Naive thymus-derived CD8-positive, alpha-beta T cell (primary cell): ENCODE results near the gene TMEM179. TPM values are rescaled to one million over a fixed set of nuclear protein-coding genes. Genes with fewer than 3 reads are reported as not detected.
A peak's percentile ranks its signal among the peaks of the same experiment; 100 is the strongest.

Source experiments
- ATAC-seq, 2 donors: fragments of 150-1000 bp; cut with Tn5 transposase in 1 of 2; sonication (Bioruptor Pico), chemical (Tn5 transposase) in 1 of 2; 1 replicate in 1 of 2; 2 replicates in 1 of 2; pipeline ENCODE4 v1.10.0; 2021; ENCODE audit warnings: mild to moderate bottlenecking in 2 of 2, moderate library complexity in 2 of 2
- POLR2A ChIA-PET: fragments of 350-600 bp; sonication (Branson Sonifier 250); formaldehyde crosslinking; loops from one replicate; lab custom pipeline; 2021; ENCODE audit warnings: antibody characterized with exemption; lab: Charles Lee
- DNase-seq, 10 donors: peaks; one replicate each; pipeline versions ENCODE4 v3.0.0 to v3.0.0-alpha.2; 2020 to 2022
- H3K27ac Mint-ChIP-seq, 10 donors: one replicate each; pipeline ENCODE4 v1.8.0; 2020 to 2022; ENCODE audit warnings: mild to moderate bottlenecking in 10 of 10, mixed read lengths in 10 of 10, moderate library complexity in 4 of 10, inconsistent platforms in 1 of 10
- H3K27me3 Mint-ChIP-seq, 5 donors: one replicate each; pipeline ENCODE4 v1.8.0; 2021 to 2022; ENCODE audit warnings: mixed read lengths in 5 of 5
- H3K36me3 Mint-ChIP-seq, 3 donors: one replicate each; pipeline ENCODE4 v1.8.0; 2020 to 2022; ENCODE audit warnings: mixed read lengths in 3 of 3, mild to moderate bottlenecking in 2 of 3, inconsistent platforms in 1 of 3
- H3K4me1 Mint-ChIP-seq, 4 donors: one replicate each; pipeline ENCODE4 v1.8.0; 2021 to 2022; ENCODE audit warnings: mixed read lengths in 4 of 4
- H3K4me3 Mint-ChIP-seq, 10 donors: one replicate each; pipeline ENCODE4 v1.8.0; 2020 to 2022; ENCODE audit warnings: mild to moderate bottlenecking in 10 of 10, mixed read lengths in 10 of 10, moderate library complexity in 6 of 10, inconsistent platforms in 1 of 10
- H3K9me3 Mint-ChIP-seq, 9 donors: one replicate each; pipeline ENCODE4 v1.8.0; 2020 to 2022; ENCODE audit warnings: mixed read lengths in 9 of 9, mild to moderate bottlenecking in 3 of 9, inconsistent platforms in 1 of 9, moderate library complexity in 1 of 9
- polyA plus RNA-seq, 3 donors: library from polyadenylated mRNA; unstranded; fragments of 300-500 nt; fragmentation: Illumina TruSeq; gene quantifications; one replicate each; pipeline ENCODE4 v1.2.3, GENCODE V29; 2021
- total RNA-seq, 8 experiments: library from RNA in 2 of 8; stranded (reverse) in 2 of 8; gene quantifications; one replicate each; pipeline ENCODE4 v1.2.3 and lab custom pipeline; 2021 to 2026

Gene TMEM179
- total and polyA plus RNA-seq, 5 experiments from 2014 or later: not detected

- no peak for ATAC-seq
- H3K4me1 Mint-ChIP-seq: peaks cover 0 to 2% (median under 1%) of the 10 kb centered on the region in 4 donors
- POLR2A ChIA-PET: no interaction called here
- no peaks in the 10 kb centered on the region for H3K36me3 Mint-ChIP-seq
- H3K9me3 Mint-ChIP-seq: no peaks in the 10 kb centered on the region
- no peak overlapping the region for H3K4me3 Mint-ChIP-seq
- DNase-seq: no peak
- no peak overlapping the region for H3K27ac Mint-ChIP-seq
- H3K27me3 Mint-ChIP-seq: peaks cover 2 to 37% (median 17%) of the 10 kb centered on the region in 5 donors
Observed at GRCh38 chr14:104635717-104636116, 31.1 kb upstream of the TMEM179 start.

DNA sequence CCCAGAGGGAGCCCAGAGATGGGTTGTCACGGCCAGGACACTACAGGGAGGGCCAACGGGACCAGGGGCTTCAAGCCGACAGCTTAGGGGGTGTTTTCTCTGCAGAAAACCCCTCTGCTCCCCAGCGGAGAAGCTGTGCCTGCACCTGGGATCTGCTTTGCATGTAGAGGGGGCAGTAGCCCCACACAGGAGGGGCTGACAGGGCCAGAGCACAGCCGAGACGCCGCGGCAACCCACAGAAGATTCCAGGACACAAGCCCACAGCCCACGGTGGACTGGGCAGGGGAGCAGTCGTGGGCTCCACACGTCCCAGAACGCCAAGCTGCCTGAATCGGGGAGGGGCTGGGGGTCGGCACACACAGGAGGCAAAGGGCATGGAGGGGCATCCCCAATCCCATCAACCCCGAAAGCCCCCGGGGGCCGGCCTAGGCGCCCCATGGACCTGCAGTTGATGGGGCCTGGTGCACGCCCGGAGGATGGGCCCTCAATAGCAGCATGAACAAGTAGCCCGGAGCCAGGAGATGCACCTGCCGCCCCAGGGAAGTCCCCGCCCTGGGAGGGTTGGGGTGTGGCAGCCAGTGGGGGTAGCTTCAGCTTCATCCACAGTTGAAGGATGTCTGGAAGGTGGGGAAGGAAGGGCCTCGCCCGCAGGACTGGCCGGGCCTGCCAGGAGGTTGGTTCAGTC lies 30.5 kb upstream of the TMEM179 start:
- H3K27ac Mint-ChIP-seq: no peak overlapping the region
- no peak overlapping the region for H3K4me3 Mint-ChIP-seq
- H3K27me3 Mint-ChIP-seq: peaks cover 2 to 31% (median 17%) of the 10 kb centered on the region in 5 donors
- POLR2A ChIA-PET: no interaction called here
- H3K9me3 Mint-ChIP-seq: peaks cover 0 to 1% (median 0%) of the 10 kb centered on the region in 9 donors
- H3K36me3 Mint-ChIP-seq: no peaks in the 10 kb centered on the region
- no peak for DNase-seq
- no peak for ATAC-seq
- peaks cover 0 to 2% (median under 1%) of the 10 kb centered on the region in 4 donors for H3K4me1 Mint-ChIP-seq

- DNase-seq (no peak), ATAC-seq (no peak)
- no peak overlapping the region for H3K27ac Mint-ChIP-seq
- peaks cover 0 to 7% (median 0%) of the 10 kb centered on the region in 9 donors for H3K9me3 Mint-ChIP-seq
- no peak overlapping the region for H3K4me3 Mint-ChIP-seq
- POLR2A ChIA-PET: no interaction called here
- H3K36me3 Mint-ChIP-seq: peaks cover 0 to under 1% (median 0%) of the 10 kb centered on the region in 3 donors
- H3K4me1 Mint-ChIP-seq: no peaks in the 10 kb centered on the region
- peaks cover 2 to 25% (median 18%) of the 10 kb centered on the region in 5 donors for H3K27me3 Mint-ChIP-seq
Observed at GRCh38 chr14:104634138-104634760, 29.7 kb upstream of the TMEM179 start.

- ATAC-seq: no peak
- peaks cover 0 to 13% (median 5%) of the 10 kb centered on the region in 9 donors for H3K9me3 Mint-ChIP-seq
- H3K27ac Mint-ChIP-seq: no peak overlapping the region
- no peak overlapping the region for H3K4me3 Mint-ChIP-seq
- H3K27me3 Mint-ChIP-seq: peaks cover under 1 to 18% (median 13%) of the 10 kb centered on the region in 5 donors
- no peak for DNase-seq
- peaks cover 0 to 5% (median 3%) of the 10 kb centered on the region in 3 donors for H3K36me3 Mint-ChIP-seq
- POLR2A ChIA-PET: no interaction called here
- no peaks in the 10 kb centered on the region for H3K4me1 Mint-ChIP-seq
Observed at GRCh38 chr14:104633276-104634137, 28.9 kb upstream of the TMEM179 start.

- ATAC-seq (no peak), DNase-seq (no peak)
- Mint-ChIP-seq H3K36me3 (peaks cover 0 to 5% (median 3%) of the 10 kb centered on the region in 3 donors), H3K27ac (no peak overlapping the region), H3K9me3 (peaks cover 0 to 20% (median 12%) of the 10 kb centered on the region in 9 donors), H3K4me1 (no peaks in the 10 kb centered on the region), H3K27me3 (peaks cover 0 to 14% (median 10%) of the 10 kb centered on the region in 5 donors), H3K4me3 (no peak overlapping the region)
- POLR2A ChIA-PET: no interaction called here
Observed at GRCh38 chr14:104632781-104633180, 28.2 kb upstream of the TMEM179 start.

- H3K27me3 Mint-ChIP-seq: peaks cover 13 to 54% (median 29%) of the 10 kb centered on the region in 5 donors
Observed at GRCh38 chr14:104624939-104625338, 20.4 kb upstream of the TMEM179 start.

GRCh38 chr14:104614126-104614812 lies 9.7 kb upstream of the TMEM179 start:
- Mint-ChIP-seq H3K27me3 (peaks cover 17 to 67% (median 40%) of the 10 kb centered on the region in 5 donors), H3K9me3 (peaks cover 0 to 14% (median 1%) of the 10 kb centered on the region in 9 donors), H3K4me1 (peaks cover 0 to 2% (median 0%) of the 10 kb centered on the region in 4 donors), H3K36me3 (peaks cover 0 to 3% (median 0%) of the 10 kb centered on the region in 3 donors), H3K4me3 (peak overlapping the region in 1 of 10 donors; percentile 30), H3K27ac (no peak overlapping the region)
- DNase-seq: no peak
- no peak for ATAC-seq
- POLR2A ChIA-PET: no interaction called here

More at GRCh38 chr14:104624939-104625338, 20.4 kb upstream of the TMEM179 start:
- POLR2A ChIA-PET: no interaction called here
- Mint-ChIP-seq H3K9me3 (peaks cover 0 to 44% (median 30%) of the 10 kb centered on the region in 9 donors), H3K4me3 (no peak overlapping the region), H3K36me3 (peaks cover 0 to 22% (median 6%) of the 10 kb centered on the region in 3 donors), H3K27ac (no peak overlapping the region), H3K4me1 (peaks cover 0 to 1% (median 0%) of the 10 kb centered on the region in 4 donors)
- DNase-seq (no peak), ATAC-seq (no peak)

GRCh38 chr14:104611881-104612280 lies 7.3 kb upstream of the TMEM179 start:
- ATAC-seq: no peak
- POLR2A ChIA-PET: no interaction called here
- no peak for DNase-seq
- no peaks in the 10 kb centered on the region for H3K4me1 Mint-ChIP-seq
- no peak overlapping the region for H3K4me3 Mint-ChIP-seq
- H3K27ac Mint-ChIP-seq: no peak overlapping the region
- H3K27me3 Mint-ChIP-seq: peaks cover 14 to 69% (median 32%) of the 10 kb centered on the region in 5 donors
- peaks cover 0 to 14% (median 0%) of the 10 kb centered on the region in 9 donors for H3K9me3 Mint-ChIP-seq
- no peaks in the 10 kb centered on the region for H3K36me3 Mint-ChIP-seq

GRCh38 chr14:104610749-104611310 lies 6.3 kb upstream of the TMEM179 start:
- H3K9me3 Mint-ChIP-seq: peaks cover 0 to 14% (median 0%) of the 10 kb centered on the region in 9 donors
- H3K27ac Mint-ChIP-seq: peak overlapping the region in 1 of 10 donors; percentile 72
- ATAC-seq (no peak), DNase-seq (peak in 1 of 10 donors; percentile 26)
- POLR2A ChIA-PET: no interaction called here
- peaks cover 17 to 72% (median 35%) of the 10 kb centered on the region in 5 donors for H3K27me3 Mint-ChIP-seq
- H3K4me1 Mint-ChIP-seq: no peaks in the 10 kb centered on the region
- peaks cover 0 to 1% (median 0%) of the 10 kb centered on the region in 3 donors for H3K36me3 Mint-ChIP-seq
- H3K4me3 Mint-ChIP-seq: no peak overlapping the region

DNA sequence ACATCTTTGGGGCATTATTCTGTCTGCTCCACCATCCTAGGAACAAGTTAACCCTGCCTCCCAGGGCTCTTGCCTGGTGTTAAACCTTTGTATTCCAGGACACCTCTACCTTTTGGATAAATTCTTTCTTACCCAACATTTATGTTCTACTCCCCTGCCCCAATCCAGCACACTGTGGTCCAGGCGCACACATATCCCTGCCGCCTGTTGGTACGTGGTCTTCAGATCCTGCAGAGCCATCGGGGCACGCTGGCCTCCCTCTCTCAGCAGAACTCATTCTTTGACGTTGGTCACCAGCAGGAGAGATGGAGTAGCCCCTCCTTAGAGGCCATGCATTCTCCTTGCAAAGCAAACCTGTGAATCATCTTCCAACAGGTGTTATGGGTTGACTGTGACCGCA lies 5.1 kb upstream of the TMEM179 start:
- H3K36me3 Mint-ChIP-seq: peaks cover 0 to 4% (median 0%) of the 10 kb centered on the region in 3 donors
- H3K9me3 Mint-ChIP-seq: peaks cover 0 to 12% (median 0%) of the 10 kb centered on the region in 9 donors
- no peak for DNase-seq
- peaks cover 20 to 78% (median 39%) of the 10 kb centered on the region in 5 donors for H3K27me3 Mint-ChIP-seq
- ATAC-seq: no peak
- H3K27ac Mint-ChIP-seq: no peak overlapping the region
- POLR2A ChIA-PET: no interaction called here
- H3K4me1 Mint-ChIP-seq: peaks cover 0 to 3% (median 0%) of the 10 kb centered on the region in 4 donors
- no peak overlapping the region for H3K4me3 Mint-ChIP-seq

GRCh38 chr14:104603711-104604401 lies 716 bp downstream of the TMEM179 start:
- peaks cover 0 to 2% (median 0%) of the 10 kb centered on the region in 9 donors for H3K9me3 Mint-ChIP-seq
- no peak overlapping the region for H3K27ac Mint-ChIP-seq
- H3K4me1 Mint-ChIP-seq: peaks cover 0 to 20% (median 9%) of the 10 kb centered on the region in 4 donors
- H3K27me3 Mint-ChIP-seq: peaks cover 17 to 93% (median 44%) of the 10 kb centered on the region in 5 donors
- H3K4me3 Mint-ChIP-seq: peak overlapping the region in 2 of 10 donors; percentile 19 to 22
- POLR2A ChIA-PET: no interaction called here
- DNase-seq (peak in 1 of 10 donors; percentile 57), ATAC-seq (no peak)
- H3K36me3 Mint-ChIP-seq: peaks cover 0 to 4% (median 0%) of the 10 kb centered on the region in 3 donors
